HEK293T (cell line): ENCODE measurements around the gene ISCA1.
"Not testable (repeated sequence)": the region's sequence is repeated elsewhere in the genome, so short reads cannot be mapped to it uniquely, and the experiment has no call there.

ENCODE experiments used
- CTCF ChIA-PET: fragments of 350-600 bp; formaldehyde crosslinking; extraction: SDS; loops from one replicate; lab custom pipeline; 2021; ENCODE audit warnings: antibody characterized with exemption, inconsistent platforms; lab: Yijun Ruan, JAX
- POLR2A ChIA-PET: fragments of 350-600 bp; formaldehyde crosslinking; extraction: SDS; loops from one replicate; lab custom pipeline; 2020; ENCODE audit warnings: antibody characterized with exemption, inconsistent platforms; lab: Yijun Ruan, JAX
- DNase-seq: peaks from one replicate; pipeline ENCODE4 v3.0.0; 2012; ENCODE audit warnings: mixed read lengths; ENCODE audit errors: extremely low spot score
- ARNT ChIP-seq: fragments of 450-650 bp; IDR thresholded peaks from 2 replicates; pipeline ENCODE4 v1.6.1; 2017; ENCODE audit warnings: mild to moderate bottlenecking
- BHLHE40 ChIP-seq: fragments of 450-650 bp; IDR thresholded peaks from 2 replicates; pipeline ENCODE4 v1.6.1; 2016; ENCODE audit warnings: mild to moderate bottlenecking, moderate library complexity, borderline replicate concordance
- CTBP1 ChIP-seq: fragments of 450-650 bp; IDR thresholded peaks from 2 replicates; pipeline ENCODE4 v1.6.1; 2016; ENCODE audit warnings: borderline replicate concordance
- ELF4 ChIP-seq: fragments of 450-650 bp; IDR thresholded peaks from 2 replicates; pipeline ENCODE4 v1.6.1; 2017; ENCODE audit warnings: antibody characterized with exemption
- FOXA1 ChIP-seq: fragments of 450-650 bp; IDR thresholded peaks from 2 replicates; pipeline ENCODE4 v1.6.1; 2016; ENCODE audit warnings: mild to moderate bottlenecking
- FOXK2 ChIP-seq: fragments of 450-650 bp; IDR thresholded peaks from 2 replicates; pipeline ENCODE4 v1.6.1; 2016; ENCODE audit warnings: mild to moderate bottlenecking
- FOXM1 ChIP-seq: fragments of 450-650 bp; IDR thresholded peaks from 2 replicates; pipeline ENCODE4 v1.6.1; 2017; ENCODE audit warnings: mild to moderate bottlenecking, borderline replicate concordance
- HDGF ChIP-seq: fragments of 450-650 bp; IDR thresholded peaks from 2 replicates; pipeline ENCODE4 v1.6.1; 2017; ENCODE audit warnings: antibody characterized with exemption, borderline replicate concordance
- L3MBTL2 ChIP-seq: fragments of 450-650 bp; conservative IDR thresholded peaks from 2 replicates; pipeline ENCODE4 v1.6.1; 2016; ENCODE audit warnings: mild to moderate bottlenecking
- LEF1 ChIP-seq: fragments of 450-650 bp; IDR thresholded peaks from 2 replicates; pipeline ENCODE4 v1.6.1; 2017; ENCODE audit warnings: mild to moderate bottlenecking, borderline replicate concordance
- NFRKB ChIP-seq: fragments of 450-650 bp; IDR thresholded peaks from 2 replicates; pipeline ENCODE4 v1.6.1; 2016; ENCODE audit warnings: mild to moderate bottlenecking, moderate library complexity
- PKNOX1 ChIP-seq: fragments of 450-650 bp; IDR thresholded peaks from 2 replicates; pipeline ENCODE4 v1.6.1; 2016
- SP1 ChIP-seq: fragments of 450-650 bp; IDR thresholded peaks from 2 replicates; pipeline ENCODE4 v1.6.1; 2017
- SUZ12 ChIP-seq: fragments of 450-650 bp; IDR thresholded peaks from 2 replicates; pipeline ENCODE4 v1.6.1; 2016; ENCODE audit warnings: mild to moderate bottlenecking
- TARDBP ChIP-seq: fragments of 450-650 bp; IDR thresholded peaks from 2 replicates; pipeline ENCODE4 v1.6.1; 2016
- ZNF384 ChIP-seq: fragments of 450-650 bp; IDR thresholded peaks from 2 replicates; pipeline ENCODE4 v1.6.1; 2016

Gene ISCA1

GRCh38 chr9:86324901-86325300 is 42.6 kb upstream of the ISCA1 start:
- CTCF ChIA-PET, result no interaction called here
- TF ChIP-seq HDGF (no peak), PKNOX1 (no peak), LEF1 (no peak), L3MBTL2 (no peak), FOXK2 (no peak), SP1 (no peak), NFRKB (no peak), CTBP1 (no peak), FOXM1 (no peak), FOXA1 (no peak), TARDBP (no peak), ZNF384 (no peak), BHLHE40 (no peak)
- POLR2A ChIA-PET, result no interaction called here
- no peak for DNase-seq

GRCh38 chr9:86324308-86324707 is 42.0 kb upstream of the ISCA1 start:
- ChIA-PET CTCF (no interaction called here), POLR2A (no interaction called here)
- no peak for DNase-seq
- TF ChIP-seq LEF1, result no peak
- no peak for TF ChIP-seq ZNF384
- TF ChIP-seq FOXM1, result no peak
- no peak for TF ChIP-seq SUZ12
- TF ChIP-seq TARDBP, result no peak
- TF ChIP-seq HDGF, result no peak
- TF ChIP-seq L3MBTL2, result no peak
- no peak for TF ChIP-seq PKNOX1

GRCh38 chr9:86322973-86323644 is 40.8 kb upstream of the ISCA1 start:
- CTCF ChIA-PET, result no interaction called here
- POLR2A ChIA-PET, result no interaction called here
- TF ChIP-seq BHLHE40 (no peak), HDGF (no peak), ZNF384 (no peak), ELF4 (no peak), CTBP1 (no peak), LEF1 (no peak), FOXA1 (no peak), TARDBP (no peak), L3MBTL2 (no peak), NFRKB (no peak), PKNOX1 (no peak), SUZ12 (no peak), FOXK2 (no peak)
- DNase-seq, result no peak

- ChIA-PET POLR2A (no interaction called here), CTCF (no interaction called here)
- DNase-seq, result no peak
- no peak for TF ChIP-seq NFRKB
- TF ChIP-seq CTBP1, result no peak
- no peak for TF ChIP-seq PKNOX1
- no peak for TF ChIP-seq TARDBP
- no peak for TF ChIP-seq LEF1
- no peak for TF ChIP-seq HDGF
- no peak for TF ChIP-seq L3MBTL2
- TF ChIP-seq SUZ12, result no peak
- no peak for TF ChIP-seq ARNT
- no peak for TF ChIP-seq ZNF384
- no peak for TF ChIP-seq FOXM1
- TF ChIP-seq SP1, result no peak
These were observed 39.0 kb upstream of the ISCA1 start for GRCh38 chr9:86321373-86321772.

- ChIA-PET POLR2A (no interaction called here), CTCF (no interaction called here)
- DNase-seq, result no peak
- TF ChIP-seq ZNF384, result no peak
- no peak for TF ChIP-seq ELF4
- no peak for TF ChIP-seq TARDBP
- TF ChIP-seq CTBP1, result no peak
- TF ChIP-seq HDGF, result no peak
- no peak for TF ChIP-seq ARNT
These were observed 35.8 kb upstream of the ISCA1 start for GRCh38 chr9:86318187-86318586.

- POLR2A ChIA-PET, result no interaction called here
- no peak for DNase-seq
- TF ChIP-seq ELF4, result no peak
- CTCF ChIA-PET, result no interaction called here
These were observed 32.7 kb upstream of the ISCA1 start for GRCh38 chr9:86315078-86315477.

GRCh38 chr9:86312959-86313358 is 30.6 kb upstream of the ISCA1 start:
- DNase-seq, CTCF ChIA-PET: not testable (repeated sequence)

More at GRCh38 chr9:86312959-86313358, 30.6 kb upstream of the ISCA1 start:
- POLR2A ChIA-PET, result not testable (repeated sequence)
